ENCODE data around the gene LGALS1. TPM values are rescaled to one million over a fixed set of nuclear protein-coding genes. Genes with fewer than 3 reads are reported as not detected.

Gene LGALS1
- total RNA-seq, 1 experiment from 2014 or later, result 1,080 TPM

GRCh38 chr22:37701141-37701786, 25.8 kb downstream of the LGALS1 start (continued):
- TF ChIP-seq, protein P1, sequence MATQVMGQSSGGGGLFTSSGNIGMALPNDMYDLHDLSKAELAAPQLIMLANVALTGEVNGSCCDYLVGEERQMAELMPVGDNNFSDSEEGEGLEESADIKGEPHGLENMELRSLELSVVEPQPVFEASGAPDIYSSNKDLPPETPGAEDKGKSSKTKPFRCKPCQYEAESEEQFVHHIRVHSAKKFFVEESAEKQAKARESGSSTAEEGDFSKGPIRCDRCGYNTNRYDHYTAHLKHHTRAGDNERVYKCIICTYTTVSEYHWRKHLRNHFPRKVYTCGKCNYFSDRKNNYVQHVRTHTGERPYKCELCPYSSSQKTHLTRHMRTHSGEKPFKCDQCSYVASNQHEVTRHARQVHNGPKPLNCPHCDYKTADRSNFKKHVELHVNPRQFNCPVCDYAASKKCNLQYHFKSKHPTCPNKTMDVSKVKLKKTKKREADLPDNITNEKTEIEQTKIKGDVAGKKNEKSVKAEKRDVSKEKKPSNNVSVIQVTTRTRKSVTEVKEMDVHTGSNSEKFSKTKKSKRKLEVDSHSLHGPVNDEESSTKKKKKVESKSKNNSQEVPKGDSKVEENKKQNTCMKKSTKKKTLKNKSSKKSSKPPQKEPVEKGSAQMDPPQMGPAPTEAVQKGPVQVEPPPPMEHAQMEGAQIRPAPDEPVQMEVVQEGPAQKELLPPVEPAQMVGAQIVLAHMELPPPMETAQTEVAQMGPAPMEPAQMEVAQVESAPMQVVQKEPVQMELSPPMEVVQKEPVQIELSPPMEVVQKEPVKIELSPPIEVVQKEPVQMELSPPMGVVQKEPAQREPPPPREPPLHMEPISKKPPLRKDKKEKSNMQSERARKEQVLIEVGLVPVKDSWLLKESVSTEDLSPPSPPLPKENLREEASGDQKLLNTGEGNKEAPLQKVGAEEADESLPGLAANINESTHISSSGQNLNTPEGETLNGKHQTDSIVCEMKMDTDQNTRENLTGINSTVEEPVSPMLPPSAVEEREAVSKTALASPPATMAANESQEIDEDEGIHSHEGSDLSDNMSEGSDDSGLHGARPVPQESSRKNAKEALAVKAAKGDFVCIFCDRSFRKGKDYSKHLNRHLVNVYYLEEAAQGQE (IDR thresholded peaks at IDR 0.05; ENCODE audit: low read depth), result no peak
- TF ChIP-seq YY1 (IDR thresholded peaks at IDR 0.05; ENCODE audit: extremely low read depth, insufficient replicate concordance, low read depth, low read length) (no peak), POLR2A (IDR thresholded peaks at IDR 0.05; ENCODE audit: borderline replicate concordance, extremely low read depth, insufficient read depth, insufficient read length) (no peak)

DNA sequence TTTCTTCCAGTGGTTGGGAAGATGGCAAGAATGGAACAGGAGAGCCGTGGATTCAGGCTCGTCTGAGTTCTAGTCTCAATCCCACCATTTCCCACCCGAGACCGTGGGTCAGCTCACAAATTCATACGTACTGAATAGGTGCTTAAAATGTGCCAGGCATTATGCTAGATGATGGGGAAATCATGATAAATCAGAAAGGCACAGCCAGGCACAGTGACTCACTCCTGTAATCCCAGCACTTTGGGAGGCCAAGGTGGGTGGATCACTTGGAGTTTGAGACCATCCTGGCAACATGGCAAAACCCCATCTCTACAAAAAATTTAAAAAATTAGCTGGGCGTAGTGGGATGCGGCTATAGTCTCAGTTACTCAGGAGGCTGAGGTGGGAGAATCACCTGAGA, 28.5 kb downstream of the LGALS1 start:
- no peak for ATAC-seq
- no peaks in the 10 kb centered on the region for H4K20me1 ChIP-seq (ENCODE audit: insufficient read depth)
- BruUV-seq (replicated peaks), result no TSS peak
- no peaks in the 10 kb centered on the region for H3K9me2 ChIP-seq (ENCODE audit: insufficient read depth)
- intact Hi-C loops (cut with micrococcal nuclease), result no loop called here
- H3K4me2 ChIP-seq (ENCODE audit: low read length), result no peak overlapping the region
- RAD21 ChIA-PET (ENCODE audit: low non-redundant PET in 1 of 2, low total read pairs in 2 of 2, uncharacterized antibody in 2 of 2, unreplicated experiment in 2 of 2), result no interaction called here
- H3K4me1 ChIP-seq (ENCODE audit: control insufficient read depth in 1 of 2, insufficient read depth in 2 of 2, low read length in 2 of 2), result no peaks in the 10 kb centered on the region; a peak in 1 of 4 replicates
- H3K9me3 ChIP-seq (ENCODE audit: control insufficient read depth in 1 of 2, insufficient read depth in 1 of 2, low read depth in 1 of 2, low read length in 2 of 2), result no peaks in the 10 kb centered on the region
- H3K4me3 ChIP-seq (replicated peaks in 1 of 2; ENCODE audit: low read depth in 1 of 2, low read length in 2 of 2), result no peak overlapping the region
- no peak overlapping the region for H3K9ac ChIP-seq (ENCODE audit: low read length)
- H3K27ac ChIP-seq (ENCODE audit: low read depth, low read length), result no peak overlapping the region
- H2AFZ ChIP-seq (ENCODE audit: low read depth, low read length, poor library complexity, severe bottlenecking), result no peak overlapping the region
- H3K27me3 ChIP-seq (ENCODE audit: insufficient read depth, low read length), result no peaks in the 10 kb centered on the region
- TF ChIP-seq, protein P2, sequence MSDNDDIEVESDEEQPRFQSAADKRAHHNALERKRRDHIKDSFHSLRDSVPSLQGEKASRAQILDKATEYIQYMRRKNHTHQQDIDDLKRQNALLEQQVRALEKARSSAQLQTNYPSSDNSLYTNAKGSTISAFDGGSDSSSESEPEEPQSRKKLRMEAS (IDR thresholded peaks at IDR 0.05), result no peak
- TF ChIP-seq SP1 (IDR thresholded peaks at IDR 0.05; ENCODE audit: low read depth), result no peak
- no peak for TF ChIP-seq ELF1 (IDR thresholded peaks at IDR 0.05; ENCODE audit: borderline replicate concordance, low read depth)
- TF ChIP-seq EGR1 (IDR thresholded peaks at IDR 0.05; ENCODE audit: low read depth), result no peak
- no peak for TF ChIP-seq SRF (IDR thresholded peaks at IDR 0.05; ENCODE audit: low read depth)
- TF ChIP-seq RAD21 (IDR thresholded peaks at IDR 0.05; ENCODE audit: low read depth), result no peak
- TF ChIP-seq ZNF274 (IDR thresholded peaks at IDR 0.05; ENCODE audit: low read depth, low read length), result no peak
- TF ChIP-seq TCF7L2 (IDR thresholded peaks at IDR 0.05; ENCODE audit: borderline replicate concordance, extremely low read depth, insufficient read depth, insufficient read length), result no peak
- TF ChIP-seq YY1 (IDR thresholded peaks at IDR 0.05; ENCODE audit: extremely low read depth, insufficient replicate concordance, low read depth, low read length), result no peak
- DNase-seq (ENCODE audit: low read depth, low spot score), result no peak
- H3K79me2 ChIP-seq (ENCODE audit: insufficient read depth, low read length), result no peaks in the 10 kb centered on the region
- H3K36me3 ChIP-seq (ENCODE audit: control insufficient read depth in 1 of 2, insufficient read depth in 2 of 2, low read length in 2 of 2), result no peaks in the 10 kb centered on the region
- CTCF ChIA-PET, result no interaction called here
- POLR2A ChIA-PET, result no interaction called here

All from HCT116 (cell line).